Activated B cell treated with CpG ODN at 0.5 μM for 24 hours (primary cell): Measurements from ENCODE around the gene ANGPTL2. TPM values are rescaled to one million over a fixed set of nuclear protein-coding genes. Genes with fewer than 3 reads are reported as not detected.

Experiments
- ATAC-seq: fragments of 200-7000 bp; cut with Tn5 transposase; one replicate; pipeline ENCODE4 v1.10.0; 2021; ENCODE audit warnings: low read depth, mild to moderate bottlenecking, moderate library complexity
- CTCF ChIA-PET: fragments of 350-600 bp; sonication (Branson Sonifier 250); formaldehyde crosslinking; loops from one replicate; lab custom pipeline; 2021; ENCODE audit warnings: antibody characterized with exemption; lab: Charles Lee
- POLR2A ChIA-PET: fragments of 350-600 bp; sonication (Branson Sonifier 250); formaldehyde crosslinking; loops from one replicate; lab custom pipeline; 2021; ENCODE audit warnings: antibody characterized with exemption; lab: Charles Lee
- DNase-seq: peaks from one replicate; pipeline ENCODE4 v3.0.0; 2022
- H3K27ac Mint-ChIP-seq: one replicate; pipeline ENCODE4 v1.8.0; 2020; ENCODE audit warnings: mixed read lengths
- H3K27me3 Mint-ChIP-seq: one replicate; pipeline ENCODE4 v1.8.0; 2021; ENCODE audit warnings: mixed read lengths
- H3K36me3 Mint-ChIP-seq: one replicate; pipeline ENCODE4 v1.8.0; 2021; ENCODE audit warnings: low read depth, mixed read lengths
- H3K4me1 Mint-ChIP-seq: one replicate; pipeline ENCODE4 v1.8.0; 2021; ENCODE audit warnings: mixed read lengths
- H3K4me3 Mint-ChIP-seq: one replicate; pipeline ENCODE4 v1.8.0; 2020; ENCODE audit warnings: mild to moderate bottlenecking, mixed read lengths
- H3K9me3 Mint-ChIP-seq: one replicate; pipeline ENCODE4 v1.8.0; 2020; ENCODE audit warnings: mixed read lengths
- intact Hi-C: fragments of 100-400 bp; cut with micrococcal nuclease; formaldehyde crosslinking; loops from one replicate; pipeline ENCODE4 v1.15.1; 2024
- total RNA-seq: library from RNA; stranded (reverse); gene quantifications from 2 replicates; pipeline ENCODE4 v1.2.3, GENCODE V29; 2022
- TF ChIP-seq, protein P1 (sequence below): fragments of 200-600 bp; IDR thresholded peaks from one replicate; pipeline ENCODE4 v1.8.0; 2022; ENCODE audit warnings: antibody characterized with exemption, mild to moderate bottlenecking

Gene ANGPTL2
- total RNA-seq, 1 donor from 2014 or later = not detected

DNA sequence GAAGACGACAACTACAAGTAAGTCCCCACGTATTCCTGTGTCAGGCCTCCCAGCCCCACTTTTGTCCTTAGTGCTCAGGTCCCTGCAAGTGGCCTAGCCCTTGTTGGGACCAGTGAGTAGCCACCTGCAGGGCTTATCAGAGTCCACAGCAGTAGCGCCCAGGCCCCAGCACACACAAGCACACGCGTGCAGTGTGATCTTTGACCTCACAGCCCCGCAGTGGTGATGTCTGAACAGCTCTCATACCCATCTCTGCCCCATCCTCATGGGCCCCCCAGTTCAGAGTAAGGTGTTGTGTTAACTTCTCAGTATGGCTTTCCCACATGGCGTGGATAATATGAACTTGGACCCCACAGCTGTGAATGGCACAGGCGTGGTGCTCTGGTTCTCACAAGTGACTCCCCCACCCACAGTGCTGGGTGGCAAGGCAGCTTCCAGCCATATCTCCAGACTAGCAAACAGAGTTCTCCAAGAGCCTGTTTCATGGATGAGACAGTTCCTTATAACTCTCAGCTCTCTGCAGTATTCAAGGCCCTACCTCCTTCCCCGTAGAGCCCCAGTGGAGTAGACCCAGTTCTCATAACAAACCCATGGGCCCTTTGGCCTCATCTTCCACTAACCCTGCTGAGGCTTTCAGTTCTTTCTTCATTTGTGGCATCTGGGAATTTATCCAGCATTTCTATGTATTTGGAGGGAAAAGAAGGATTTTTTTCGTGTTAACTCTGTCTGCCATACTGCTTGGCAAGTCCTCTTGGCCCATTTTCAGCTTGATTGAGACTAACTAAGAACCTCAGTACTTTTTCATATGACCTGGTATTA lies 46.5 kb upstream of the ANGPTL2 start:
- Mint-ChIP-seq H3K4me1 (peaks cover 35% of the 10 kb centered on the region), H3K9me3 (no peaks in the 10 kb centered on the region), H3K36me3 (peaks cover 14% of the 10 kb centered on the region), H3K4me3 (no peak overlapping the region), H3K27me3 (no peaks in the 10 kb centered on the region), H3K27ac (no peak overlapping the region)
- intact Hi-C loops = loop anchor here (5.0 kb wide), 1 partner anchor 447 kb away; no protein-coding TSS in a partner anchor
- DNase-seq (no peak), ATAC-seq (no peak)
- ChIA-PET CTCF (no interaction called here), POLR2A (no interaction called here)
- TF ChIP-seq, protein P1, sequence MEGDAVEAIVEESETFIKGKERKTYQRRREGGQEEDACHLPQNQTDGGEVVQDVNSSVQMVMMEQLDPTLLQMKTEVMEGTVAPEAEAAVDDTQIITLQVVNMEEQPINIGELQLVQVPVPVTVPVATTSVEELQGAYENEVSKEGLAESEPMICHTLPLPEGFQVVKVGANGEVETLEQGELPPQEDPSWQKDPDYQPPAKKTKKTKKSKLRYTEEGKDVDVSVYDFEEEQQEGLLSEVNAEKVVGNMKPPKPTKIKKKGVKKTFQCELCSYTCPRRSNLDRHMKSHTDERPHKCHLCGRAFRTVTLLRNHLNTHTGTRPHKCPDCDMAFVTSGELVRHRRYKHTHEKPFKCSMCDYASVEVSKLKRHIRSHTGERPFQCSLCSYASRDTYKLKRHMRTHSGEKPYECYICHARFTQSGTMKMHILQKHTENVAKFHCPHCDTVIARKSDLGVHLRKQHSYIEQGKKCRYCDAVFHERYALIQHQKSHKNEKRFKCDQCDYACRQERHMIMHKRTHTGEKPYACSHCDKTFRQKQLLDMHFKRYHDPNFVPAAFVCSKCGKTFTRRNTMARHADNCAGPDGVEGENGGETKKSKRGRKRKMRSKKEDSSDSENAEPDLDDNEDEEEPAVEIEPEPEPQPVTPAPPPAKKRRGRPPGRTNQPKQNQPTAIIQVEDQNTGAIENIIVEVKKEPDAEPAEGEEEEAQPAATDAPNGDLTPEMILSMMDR = no peak

DNA sequence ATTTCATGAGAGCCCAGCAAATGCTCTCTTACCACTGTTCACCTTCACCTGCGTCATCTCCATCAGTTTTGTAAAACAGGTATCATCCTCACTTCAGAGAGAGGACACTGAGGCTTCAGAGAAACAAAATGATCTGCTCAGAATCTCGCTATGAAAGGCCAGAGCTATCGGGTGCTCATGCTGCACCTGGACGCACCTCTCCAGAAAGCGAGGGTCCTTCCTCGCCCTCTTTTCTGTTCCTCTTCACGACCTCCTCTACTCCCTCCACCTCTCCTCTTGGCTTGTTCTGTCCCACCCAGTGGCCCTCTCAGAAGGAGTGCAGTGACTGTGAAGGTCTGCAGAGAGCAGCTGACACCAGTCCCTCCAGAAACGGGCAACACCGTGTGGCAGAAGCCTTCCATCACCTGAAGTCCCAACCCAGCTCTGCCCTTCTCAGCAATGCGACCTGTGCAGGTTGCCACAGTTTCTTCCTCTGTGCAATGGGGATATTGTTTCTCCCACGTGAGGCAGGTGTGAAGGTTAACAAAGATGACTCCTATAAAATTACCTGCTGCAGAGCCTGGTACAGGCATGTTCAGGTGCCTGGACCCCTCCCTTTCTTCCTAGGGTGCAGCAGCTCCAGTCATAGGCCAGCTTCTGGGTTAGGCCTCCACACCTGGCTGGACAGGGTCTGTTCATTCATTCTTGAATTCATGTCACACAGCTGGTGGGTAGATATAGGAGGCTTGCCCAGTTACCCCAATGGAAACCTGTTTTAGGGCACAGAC lies 45.3 kb upstream of the ANGPTL2 start:
- H3K4me1 Mint-ChIP-seq = peaks cover 45% of the 10 kb centered on the region
- H3K27me3 Mint-ChIP-seq = no peaks in the 10 kb centered on the region
- no peak overlapping the region for H3K4me3 Mint-ChIP-seq
- ATAC-seq (no peak), DNase-seq (no peak)
- H3K27ac Mint-ChIP-seq = peak overlapping the region; percentile 85
- H3K36me3 Mint-ChIP-seq = peaks cover 9% of the 10 kb centered on the region
- ChIA-PET POLR2A (interaction anchor here (2.6 kb wide), 1 partner anchor 14 kb away, joined by 13 read pairs; no protein-coding TSS in a partner anchor), CTCF (no interaction called here)
- TF ChIP-seq, protein P1 = no peak
- no peaks in the 10 kb centered on the region for H3K9me3 Mint-ChIP-seq
- intact Hi-C loops = loop anchor here (1.0 to 5.0 kb wide), 3 partner anchors 45 to 445 kb away; partner anchors contain the start of genes ANGPTL2 and RALGPS1

DNA sequence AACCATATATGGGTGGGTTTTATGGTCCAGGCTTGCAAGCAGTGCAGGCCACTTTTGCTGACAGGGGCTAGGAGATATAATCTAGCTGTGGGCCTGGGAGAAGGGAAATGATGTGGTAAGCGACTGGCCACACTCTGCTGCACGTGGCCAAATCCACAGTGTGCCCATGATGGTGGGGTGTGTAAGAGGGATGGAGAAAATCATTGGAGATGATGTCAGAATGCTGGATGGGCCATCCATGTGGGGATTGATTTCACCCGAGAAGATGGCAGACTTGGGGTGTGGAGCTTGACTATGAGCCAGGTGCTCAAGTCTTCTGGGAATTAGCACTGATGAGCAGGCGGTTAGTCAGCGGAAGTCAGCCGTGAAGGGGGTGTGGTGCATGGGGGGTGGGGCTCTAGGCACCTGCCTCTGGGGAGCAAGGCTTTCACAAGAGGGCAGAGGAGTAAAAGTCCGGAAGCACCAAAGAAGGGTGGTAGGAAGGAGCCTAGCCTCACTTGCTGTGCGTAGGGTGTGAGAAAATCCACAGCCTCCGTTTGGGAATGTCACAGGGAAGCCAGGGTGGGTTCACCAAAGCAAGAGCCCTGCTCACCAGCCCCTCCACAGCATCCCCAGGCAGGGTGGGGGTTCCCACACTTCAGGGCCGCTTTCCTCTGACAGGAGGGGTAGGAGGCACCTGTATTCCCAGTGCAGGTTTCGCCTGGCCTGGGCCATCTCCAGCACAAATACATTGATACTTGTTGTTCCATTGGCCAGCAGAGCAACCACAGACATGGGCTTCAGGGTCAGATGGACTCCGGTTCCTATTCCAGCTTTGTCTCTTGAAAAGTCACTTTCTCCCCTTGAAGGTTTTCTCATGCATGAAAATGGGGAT lies 44.5 kb upstream of the ANGPTL2 start:
- Mint-ChIP-seq H3K4me1 (peaks cover 51% of the 10 kb centered on the region), H3K4me3 (peak overlapping the region; percentile 12), H3K36me3 (peaks cover 8% of the 10 kb centered on the region), H3K27me3 (no peaks in the 10 kb centered on the region), H3K27ac (peak overlapping the region; percentile 85), H3K9me3 (no peaks in the 10 kb centered on the region)
- TF ChIP-seq, protein P1 = no peak
- POLR2A ChIA-PET = interaction anchor here (0.6 to 2.6 kb wide), 6 partner anchors 13 to 1204 kb away, joined by 3 to 13 read pairs (median 4); partner anchors contain the start of genes RALGPS1, SLC2A8 and URM1
- ATAC-seq = peak; percentile 97
- peak; percentile 81 for DNase-seq
- CTCF ChIA-PET = no interaction called here
- intact Hi-C loops = loop anchor here (1.0 to 5.0 kb wide), 4 partner anchors 13 to 445 kb away; partner anchors contain the start of genes ANGPTL2 and RALGPS1

DNA sequence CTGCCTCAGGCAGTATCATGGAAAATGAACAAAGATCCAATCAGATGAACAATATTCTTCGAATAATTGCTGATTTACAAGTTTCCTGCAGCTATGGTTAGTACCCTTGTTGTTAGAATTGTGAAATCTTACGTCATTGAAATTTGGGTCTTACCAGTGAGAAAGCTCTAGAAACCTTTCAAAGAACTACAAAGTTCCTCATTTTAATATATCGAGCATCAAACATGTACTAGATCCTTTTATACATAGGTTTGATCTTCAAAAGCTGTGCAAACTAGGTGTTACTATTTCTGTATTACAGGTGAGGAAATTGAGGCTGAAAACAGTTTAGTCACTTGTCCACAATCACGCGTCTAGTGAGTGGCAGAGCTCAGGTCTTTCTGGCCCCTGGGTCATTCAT lies 43.7 kb upstream of the ANGPTL2 start:
- H3K4me1 Mint-ChIP-seq = peaks cover 51% of the 10 kb centered on the region
- no peaks in the 10 kb centered on the region for H3K9me3 Mint-ChIP-seq
- no peak for DNase-seq
- ChIA-PET CTCF (no interaction called here), POLR2A (interaction anchor here (0.6 to 2.6 kb wide), 6 partner anchors 12 to 1205 kb away, joined by 3 to 13 read pairs (median 4); partner anchors contain the start of genes RALGPS1, SLC2A8 and URM1)
- TF ChIP-seq, protein P1 = no peak
- no peaks in the 10 kb centered on the region for H3K27me3 Mint-ChIP-seq
- H3K27ac Mint-ChIP-seq = peak overlapping the region; percentile 85
- no peak for ATAC-seq
- peak overlapping the region; percentile 28 for H3K4me3 Mint-ChIP-seq
- intact Hi-C loops = loop anchor here (1.0 to 5.0 kb wide), 3 partner anchors 12 to 444 kb away; partner anchors contain the start of gene ANGPTL2
- H3K36me3 Mint-ChIP-seq = peaks cover 7% of the 10 kb centered on the region
